Upper lobe of left lung (tissue), 6 donors: ENCODE data around the gene SLC5A5. TPM values are rescaled to one million over a fixed set of nuclear protein-coding genes. Genes with fewer than 3 reads are reported as not detected.
"Not testable (repeated sequence)": the region's sequence is repeated elsewhere in the genome, so short reads cannot be mapped to it uniquely, and the experiment has no call there.

Source experiments
- ATAC-seq, 2 donors: fragments of 200-7000 bp; cut with Tn5 transposase; one replicate each; pipeline ENCODE4 v1.9.1; 2022; ENCODE audit warnings: mild to moderate bottlenecking in 2 of 2, moderate library complexity in 2 of 2; ENCODE audit not compliant: low FRiP score in 2 of 2
- DNase-seq, 2 donors: peaks; one replicate each; pipeline ENCODE4 v3.0.0-alpha.2; 2019 to 2020
- H3K27ac ChIP-seq, 4 donors: fragments of 200-600 bp; sonication (generic); one replicate each; pipeline ENCODE4 v1.5.1; 2016 to 2019
- H3K27me3 ChIP-seq, 4 donors: fragments of 200-600 bp; sonication (generic); one replicate each; pipeline ENCODE4 v1.5.1; 2017 to 2019
- H3K36me3 ChIP-seq, 4 donors: fragments of 200-600 bp; sonication (generic); one replicate each; pipeline ENCODE4 v1.5.1; 2016 to 2019
- H3K4me1 ChIP-seq, 4 donors: fragments of 200-600 bp; sonication (generic); one replicate each; pipeline ENCODE4 v1.5.1; 2018 to 2019
- H3K4me3 ChIP-seq, 4 donors: fragments of 200-600 bp; sonication (generic); one replicate each; pipeline ENCODE4 v1.5.1; 2017 to 2019; ENCODE audit warnings: mild to moderate bottlenecking in 2 of 4, moderate library complexity in 1 of 4
- H3K9me3 ChIP-seq, 4 donors: fragments of 200-600 bp; sonication (generic); one replicate each; pipeline ENCODE4 v1.5.1; 2018 to 2019
- EP300 ChIP-seq, 4 donors: sonication (generic); formaldehyde crosslinking; IDR thresholded peaks; one replicate each; pipeline ENCODE4 v1.5.1; 2017; ENCODE audit warnings: antibody characterized with exemption in 4 of 4, control low read depth in 2 of 4
- POLR2A ChIP-seq, 4 donors: fragments of 450-650 bp; IDR thresholded peaks; one replicate each; pipeline ENCODE4 v1.5.1; 2016 to 2017; ENCODE audit warnings: antibody characterized with exemption in 4 of 4, mild to moderate bottlenecking in 2 of 4
- POLR2AphosphoS5 ChIP-seq, 2 donors: sonication (generic); formaldehyde crosslinking; IDR thresholded peaks; one replicate each; pipeline ENCODE4 v1.5.1; 2017; ENCODE audit warnings: antibody characterized with exemption in 2 of 2
- WGBS, 2 donors: methylation state at CpG; one replicate each; pipeline ENCODE4 v1.1.5; 2017 to 2018; 5-methylcytosine and 5-hydroxymethylcytosine counted together
- total RNA-seq, 6 donors: library from RNA; depleted of rRNA in 4 of 6; stranded (reverse); fragments of >200 nt in 4 of 6; gene quantifications; one replicate each; pipeline versions ENCODE4 v1.1.0 to v1.2.1, GENCODE V29; 2016 to 2021
- TF ChIP-seq, protein P1 (sequence below), 6 experiments: fragments of 450-650 bp in 4 of 6; fragments of 200-600 bp in 2 of 6; sonication (generic) in 2 of 6; IDR thresholded peaks; one replicate each; pipeline ENCODE4 v1.5.1; 2016 to 2019; ENCODE audit warnings: antibody characterized with exemption in 6 of 6
- donor health status: DM: no; HTN: no; CAD: no; lungs with moderate emphysema.
- donor health status: DM: no; HTN: yes; CAD: no; lungs with severe emphysema.

Gene SLC5A5
- total RNA-seq, 6 donors from 2014 or later = under 0.01 to 0.15 TPM; not detected in 4

DNA sequence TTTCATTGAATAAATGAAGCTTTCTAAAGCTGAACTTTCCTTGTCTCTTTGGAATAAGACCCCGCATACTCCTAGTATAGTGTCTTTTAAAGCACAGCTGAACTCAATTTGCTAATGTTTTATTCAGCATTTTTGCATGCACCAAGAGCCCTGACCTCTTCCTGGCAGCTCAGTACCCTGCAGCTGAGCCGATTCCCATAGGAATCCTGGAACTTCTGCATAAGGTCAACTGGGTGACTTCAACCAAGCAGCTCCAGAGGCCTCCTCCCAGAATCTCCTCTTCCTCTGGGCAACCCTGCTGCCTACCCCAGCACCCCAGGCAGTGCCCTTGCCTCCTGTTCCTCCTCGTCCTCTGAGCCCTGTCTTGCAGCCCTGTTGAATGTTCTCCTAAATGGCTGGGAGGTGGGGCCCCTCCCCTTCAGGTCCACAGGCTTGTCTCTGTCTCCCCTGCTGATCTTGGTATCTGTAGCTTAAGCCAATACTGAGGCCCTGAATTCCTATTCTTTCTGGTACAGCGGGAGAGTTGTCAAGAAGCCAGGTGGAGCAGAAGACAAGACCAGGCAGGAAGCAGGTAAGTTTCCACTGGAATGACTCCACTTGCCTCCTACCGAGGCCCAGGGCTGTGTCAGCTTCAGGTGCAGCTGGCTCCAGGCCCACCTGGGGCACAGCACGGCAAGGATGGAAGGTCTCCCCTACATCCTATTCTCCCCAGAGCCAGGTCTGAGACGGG lies 37.4 kb downstream of the SLC5A5 start:
- H3K27ac ChIP-seq = no peak overlapping the region
- no peaks in the 10 kb centered on the region for H3K36me3 ChIP-seq
- DNase-seq (no peak), ATAC-seq (peak in 1 of 2 donors; percentile 26)
- no peaks in the 10 kb centered on the region for H3K4me1 ChIP-seq
- peaks cover 3 to 26% (median 20%) of the 10 kb centered on the region in 4 donors for H3K9me3 ChIP-seq
- H3K4me3 ChIP-seq = no peak overlapping the region
- no peak for TF ChIP-seq POLR2AphosphoS5 (IDR thresholded peaks at IDR 0.05)
- no peak for TF ChIP-seq EP300 (IDR thresholded peaks at IDR 0.05)
- no peak for TF ChIP-seq POLR2A (IDR thresholded peaks at IDR 0.05)
- TF ChIP-seq, protein P1, sequence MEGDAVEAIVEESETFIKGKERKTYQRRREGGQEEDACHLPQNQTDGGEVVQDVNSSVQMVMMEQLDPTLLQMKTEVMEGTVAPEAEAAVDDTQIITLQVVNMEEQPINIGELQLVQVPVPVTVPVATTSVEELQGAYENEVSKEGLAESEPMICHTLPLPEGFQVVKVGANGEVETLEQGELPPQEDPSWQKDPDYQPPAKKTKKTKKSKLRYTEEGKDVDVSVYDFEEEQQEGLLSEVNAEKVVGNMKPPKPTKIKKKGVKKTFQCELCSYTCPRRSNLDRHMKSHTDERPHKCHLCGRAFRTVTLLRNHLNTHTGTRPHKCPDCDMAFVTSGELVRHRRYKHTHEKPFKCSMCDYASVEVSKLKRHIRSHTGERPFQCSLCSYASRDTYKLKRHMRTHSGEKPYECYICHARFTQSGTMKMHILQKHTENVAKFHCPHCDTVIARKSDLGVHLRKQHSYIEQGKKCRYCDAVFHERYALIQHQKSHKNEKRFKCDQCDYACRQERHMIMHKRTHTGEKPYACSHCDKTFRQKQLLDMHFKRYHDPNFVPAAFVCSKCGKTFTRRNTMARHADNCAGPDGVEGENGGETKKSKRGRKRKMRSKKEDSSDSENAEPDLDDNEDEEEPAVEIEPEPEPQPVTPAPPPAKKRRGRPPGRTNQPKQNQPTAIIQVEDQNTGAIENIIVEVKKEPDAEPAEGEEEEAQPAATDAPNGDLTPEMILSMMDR (IDR thresholded peaks at IDR 0.05) = no peak
- WGBS, 2 donors = 66 to 67% methylated on average over 7 of the region's 7 CpGs
- H3K27me3 ChIP-seq = no peaks in the 10 kb centered on the region

GRCh38 chr19:17910791-17911360 lies 39.1 kb downstream of the SLC5A5 start:
- WGBS, 2 donors = 72 to 76% methylated on average over 9 to 11 of the region's 11 CpGs
- peaks cover 3 to 26% (median 20%) of the 10 kb centered on the region in 4 donors for H3K9me3 ChIP-seq
- H3K27me3 ChIP-seq = no peaks in the 10 kb centered on the region
- H3K27ac ChIP-seq = no peak overlapping the region
- ATAC-seq (no peak), DNase-seq (no peak)
- no peaks in the 10 kb centered on the region for H3K4me1 ChIP-seq
- no peak overlapping the region for H3K4me3 ChIP-seq
- H3K36me3 ChIP-seq = no peaks in the 10 kb centered on the region
- TF ChIP-seq, protein P1 (IDR thresholded peaks at IDR 0.05) = no peak
- TF ChIP-seq POLR2AphosphoS5 (IDR thresholded peaks at IDR 0.05) = no peak
- TF ChIP-seq EP300 (IDR thresholded peaks at IDR 0.05) = no peak
- no peak for TF ChIP-seq POLR2A (IDR thresholded peaks at IDR 0.05)

DNA sequence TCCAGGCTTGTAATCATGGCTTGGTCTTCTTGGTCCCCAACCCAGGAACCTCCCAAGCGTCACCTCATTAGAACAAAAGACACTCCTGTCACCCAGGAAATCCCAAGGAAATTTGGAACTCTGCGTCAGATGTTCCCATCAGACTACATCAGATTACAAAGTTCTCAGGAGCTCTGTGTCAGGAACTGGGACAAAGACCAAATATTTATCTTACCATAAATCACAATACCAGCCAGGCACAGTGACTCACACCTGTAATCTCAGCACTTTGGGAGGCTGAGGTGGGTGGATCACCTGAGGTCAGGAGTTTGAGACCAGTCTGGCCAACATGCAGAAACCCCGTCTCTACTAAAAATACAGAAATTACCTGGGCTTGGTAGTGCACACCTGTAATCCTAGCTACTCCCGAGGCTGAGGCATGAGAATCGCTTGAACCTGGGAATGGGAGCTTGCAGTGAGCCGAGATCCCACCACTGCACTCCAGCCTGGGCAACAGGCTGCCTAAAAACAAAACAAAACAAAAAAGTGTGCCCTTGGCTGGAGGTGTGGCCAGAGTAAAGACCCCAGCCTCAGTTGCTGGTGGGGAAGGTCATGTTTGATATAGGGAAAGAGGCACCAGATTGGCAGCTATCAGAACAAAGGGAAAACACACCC lies 44.3 kb downstream of the SLC5A5 start:
- no peak for ATAC-seq

DNA sequence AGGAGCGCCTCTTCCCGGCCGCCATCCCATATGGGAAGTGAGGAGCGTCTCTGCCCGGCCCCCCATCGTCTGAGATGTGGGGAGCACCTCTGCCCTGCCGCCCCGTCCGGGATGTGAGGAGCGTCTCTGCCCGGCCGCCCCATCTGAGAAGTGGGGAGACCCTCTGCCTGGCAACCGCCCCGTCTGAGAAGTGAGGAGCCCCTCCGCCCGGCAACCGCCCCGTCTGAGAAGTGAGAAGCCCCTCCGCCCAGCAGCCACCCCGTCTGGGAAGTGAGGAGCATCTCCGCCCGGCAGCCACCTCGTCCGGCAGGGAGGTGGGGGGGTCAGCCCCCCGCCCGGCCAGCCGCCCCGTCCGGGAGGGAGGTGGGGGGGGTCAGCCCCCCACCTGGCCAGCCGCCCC lies 46.4 kb downstream of the SLC5A5 start:
- 90% methylated on average over 5 of the region's 30 CpGs; no CpG with 5 or more reads in 1 of the 2 donors for WGBS, 2 donors
- not testable (repeated sequence) for H3K27me3 ChIP-seq

More for the DNA sequence above, 44.3 kb downstream of the SLC5A5 start:
- Histone ChIP-seq H3K27me3 (no peaks in the 10 kb centered on the region), H3K36me3 (no peaks in the 10 kb centered on the region), H3K4me3 (no peak overlapping the region), H3K4me1 (peaks cover 0 to 2% (median 0%) of the 10 kb centered on the region in 4 donors), H3K9me3 (peaks cover 0 to 13% (median 8%) of the 10 kb centered on the region in 4 donors), H3K27ac (no peak overlapping the region)
- WGBS, 2 donors = 71 to 75% methylated on average over 6 of the region's 6 CpGs
- no peak for DNase-seq
- TF ChIP-seq, protein P1 (IDR thresholded peaks at IDR 0.05) = no peak
- TF ChIP-seq POLR2AphosphoS5 (IDR thresholded peaks at IDR 0.05) = no peak
- TF ChIP-seq POLR2A (IDR thresholded peaks at IDR 0.05) = no peak
- no peak for TF ChIP-seq EP300 (IDR thresholded peaks at IDR 0.05)

GRCh38 chr19:17919122-17919521 lies 47.4 kb downstream of the SLC5A5 start:
- H3K4me3 ChIP-seq, H3K36me3 ChIP-seq, H3K27ac ChIP-seq, H3K4me1 ChIP-seq, H3K9me3 ChIP-seq, ATAC-seq, H3K27me3 ChIP-seq: not testable (repeated sequence)
- peak in 1 of 2 donors; percentile 38 for DNase-seq
- 44 to 66% methylated on average over 5 of the region's 5 CpGs for WGBS, 2 donors

More for the DNA sequence above, 46.4 kb downstream of the SLC5A5 start:
- H3K4me1 ChIP-seq, ATAC-seq, H3K9me3 ChIP-seq, H3K4me3 ChIP-seq, H3K36me3 ChIP-seq, H3K27ac ChIP-seq: not testable (repeated sequence)
- peak in 1 of 2 donors; percentile 55 for DNase-seq
